ENCODE data around the gene ATP1B1.

DNA sequence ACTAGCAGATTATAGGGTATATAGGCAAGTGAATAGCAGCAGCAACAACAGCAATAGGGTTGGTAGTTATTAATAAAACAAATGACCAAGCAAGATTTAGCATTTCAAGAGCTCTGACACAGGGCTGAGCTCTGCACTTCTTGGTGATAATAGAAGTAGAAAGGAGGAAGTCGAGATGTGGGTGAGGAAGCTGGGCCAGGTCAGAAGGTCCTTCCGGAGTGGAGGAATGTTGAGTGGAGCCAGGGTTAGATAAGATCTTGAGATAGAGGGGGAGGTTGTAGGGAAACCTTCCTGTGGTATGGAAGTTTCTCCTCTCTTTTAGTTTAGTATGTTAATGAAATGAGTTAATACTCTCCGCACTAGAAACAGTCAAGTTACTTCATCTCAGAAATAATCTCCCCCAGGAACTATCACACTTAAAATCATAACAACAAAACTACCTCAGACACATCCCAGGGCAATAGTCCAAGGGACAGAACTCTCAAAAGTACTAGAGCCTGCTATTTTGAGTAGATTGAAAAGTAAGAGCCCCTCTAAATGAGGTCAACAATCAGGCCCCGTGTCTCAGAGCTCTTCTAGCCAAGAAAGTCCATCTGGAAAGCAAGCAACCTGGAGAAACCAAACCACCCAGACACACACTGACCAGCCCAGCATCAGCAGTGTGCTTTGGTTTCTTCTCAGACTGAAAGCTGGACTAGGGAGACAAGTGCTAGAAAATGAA, 45.4 kb upstream of the ATP1B1 start:
- TF ChIP-seq EZH2 (IDR thresholded peaks at IDR 0.05; ENCODE audit: low read length) = no peak
- TF ChIP-seq, protein P1, sequence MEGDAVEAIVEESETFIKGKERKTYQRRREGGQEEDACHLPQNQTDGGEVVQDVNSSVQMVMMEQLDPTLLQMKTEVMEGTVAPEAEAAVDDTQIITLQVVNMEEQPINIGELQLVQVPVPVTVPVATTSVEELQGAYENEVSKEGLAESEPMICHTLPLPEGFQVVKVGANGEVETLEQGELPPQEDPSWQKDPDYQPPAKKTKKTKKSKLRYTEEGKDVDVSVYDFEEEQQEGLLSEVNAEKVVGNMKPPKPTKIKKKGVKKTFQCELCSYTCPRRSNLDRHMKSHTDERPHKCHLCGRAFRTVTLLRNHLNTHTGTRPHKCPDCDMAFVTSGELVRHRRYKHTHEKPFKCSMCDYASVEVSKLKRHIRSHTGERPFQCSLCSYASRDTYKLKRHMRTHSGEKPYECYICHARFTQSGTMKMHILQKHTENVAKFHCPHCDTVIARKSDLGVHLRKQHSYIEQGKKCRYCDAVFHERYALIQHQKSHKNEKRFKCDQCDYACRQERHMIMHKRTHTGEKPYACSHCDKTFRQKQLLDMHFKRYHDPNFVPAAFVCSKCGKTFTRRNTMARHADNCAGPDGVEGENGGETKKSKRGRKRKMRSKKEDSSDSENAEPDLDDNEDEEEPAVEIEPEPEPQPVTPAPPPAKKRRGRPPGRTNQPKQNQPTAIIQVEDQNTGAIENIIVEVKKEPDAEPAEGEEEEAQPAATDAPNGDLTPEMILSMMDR (optimal IDR thresholded peaks at IDR 0.05 in 1 of 3, IDR thresholded peaks at IDR 0.05 in 1 of 3, conservative IDR thresholded peaks at IDR 0.05 in 1 of 3; ENCODE audit: extremely low read depth in 1 of 3, insufficient read depth in 2 of 3, low read length in 3 of 3) = no peak
